KMS-11 (cell line): ENCODE measurements around the gene BAZ1B.

ENCODE experiments used
- H2AFZ ChIP-seq: fragments of 200-600 bp; sonication (generic); 2 replicates; pipeline ENCODE4 v1.6.1; 2016; ENCODE audit warnings: antibody characterized with exemption, mixed run types, low read depth
- H3K27ac ChIP-seq: fragments of 200-600 bp; sonication (generic); 2 replicates; pipeline ENCODE4 v1.6.1; 2016; ENCODE audit warnings: mild to moderate bottlenecking, mixed run types
- H3K27me3 ChIP-seq: fragments of 200-600 bp; sonication (generic); 2 replicates; pipeline ENCODE4 v1.6.1; 2017; ENCODE audit warnings: mild to moderate bottlenecking, low read depth, mixed run types, moderate library complexity; ENCODE audit not compliant: insufficient read depth
- H3K36me3 ChIP-seq: fragments of 200-600 bp; sonication (generic); 2 replicates; pipeline ENCODE4 v1.6.1; 2017; ENCODE audit warnings: mild to moderate bottlenecking, mixed run types; ENCODE audit not compliant: insufficient read depth
- H3K4me1 ChIP-seq: fragments of 200-600 bp; sonication (generic); 2 replicates; pipeline ENCODE4 v1.6.1; 2016; ENCODE audit warnings: mild to moderate bottlenecking, low read depth, mixed run types; ENCODE audit not compliant: poor library complexity, severe bottlenecking
- H3K4me2 ChIP-seq: fragments of 200-600 bp; sonication (generic); 2 replicates; pipeline ENCODE4 v1.7.0; 2016; ENCODE audit warnings: mild to moderate bottlenecking, mixed run types
- H3K4me3 ChIP-seq: fragments of 200-600 bp; sonication (generic); IDR thresholded peaks from 2 replicates; pipeline ENCODE4 v1.6.1; 2017; ENCODE audit warnings: low read depth, low read length, mixed read lengths; ENCODE audit not compliant: insufficient read depth
- H3K79me2 ChIP-seq: fragments of 200-600 bp; sonication (generic); 2 replicates; pipeline ENCODE4 v1.6.1; 2016; ENCODE audit warnings: low read depth, mixed run types; ENCODE audit not compliant: insufficient read depth
- H3K9ac ChIP-seq: fragments of 200-600 bp; sonication (generic); 2 replicates; pipeline ENCODE4 v1.6.1; 2016; ENCODE audit warnings: mild to moderate bottlenecking, mixed run types
- H4K20me1 ChIP-seq: fragments of 200-600 bp; sonication (generic); 2 replicates; pipeline ENCODE4 v1.6.1; 2016; ENCODE audit warnings: mild to moderate bottlenecking, mixed run types; ENCODE audit not compliant: insufficient read depth
- TF ChIP-seq, protein P1 (sequence below): fragments of 200-600 bp; sonication (generic); conservative IDR thresholded peaks from 2 replicates; pipeline ENCODE4 v1.6.1; 2017; ENCODE audit warnings: low read depth, mild to moderate bottlenecking, antibody characterized with exemption, low read length, moderate library complexity, mixed read lengths

Gene BAZ1B

DNA sequence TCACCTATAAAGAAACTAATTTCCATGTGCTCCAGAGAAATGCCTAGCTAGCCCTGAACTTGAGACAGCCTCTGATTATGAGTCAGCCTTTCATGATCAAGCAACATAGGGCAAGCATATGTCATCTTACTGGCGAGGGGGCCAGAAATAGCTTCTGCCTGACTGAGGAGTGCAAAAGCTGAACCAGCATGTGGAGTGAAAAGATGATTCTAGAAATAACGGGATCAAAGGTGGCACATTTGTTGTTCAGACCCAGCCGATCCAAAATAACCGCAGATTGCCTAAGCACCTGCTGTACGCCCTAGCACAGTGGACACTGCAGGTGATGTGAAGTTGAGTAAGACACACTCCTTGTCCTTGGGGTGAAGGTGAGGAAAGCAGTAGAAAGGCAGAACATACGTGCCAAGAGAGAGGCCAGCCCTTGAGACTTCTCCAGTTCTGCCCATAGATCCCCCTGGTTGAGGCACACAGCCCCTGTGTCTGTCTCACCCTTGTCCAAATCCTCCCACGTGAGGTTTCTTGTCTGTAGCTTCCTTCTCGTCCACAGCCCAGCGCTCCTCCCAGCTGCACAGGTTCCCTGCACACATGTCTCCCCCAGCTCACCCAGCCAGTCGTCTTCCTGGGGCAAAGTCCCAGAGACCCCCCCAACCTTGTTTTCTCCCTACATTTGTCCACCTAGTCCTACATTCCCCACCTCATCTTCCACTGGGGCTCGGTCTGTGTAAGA is 38.2 kb upstream of the BAZ1B start:
- Histone ChIP-seq H3K27ac (peak overlapping the region; percentile 72), H3K9ac (peak overlapping the region; percentile 53; the same call in 1 of the 2 replicates), H3K4me2 (peak overlapping the region; percentile 22), H2AFZ (peak overlapping the region; percentile 60), H3K27me3 (no peaks in the 10 kb centered on the region), H3K79me2 (peaks cover 17% of the 10 kb centered on the region), H3K36me3 (no peaks in the 10 kb centered on the region), H4K20me1 (no peaks in the 10 kb centered on the region), H3K4me1 (peaks cover 46% of the 10 kb centered on the region), H3K4me3 (no peak overlapping the region)
- TF ChIP-seq, protein P1, sequence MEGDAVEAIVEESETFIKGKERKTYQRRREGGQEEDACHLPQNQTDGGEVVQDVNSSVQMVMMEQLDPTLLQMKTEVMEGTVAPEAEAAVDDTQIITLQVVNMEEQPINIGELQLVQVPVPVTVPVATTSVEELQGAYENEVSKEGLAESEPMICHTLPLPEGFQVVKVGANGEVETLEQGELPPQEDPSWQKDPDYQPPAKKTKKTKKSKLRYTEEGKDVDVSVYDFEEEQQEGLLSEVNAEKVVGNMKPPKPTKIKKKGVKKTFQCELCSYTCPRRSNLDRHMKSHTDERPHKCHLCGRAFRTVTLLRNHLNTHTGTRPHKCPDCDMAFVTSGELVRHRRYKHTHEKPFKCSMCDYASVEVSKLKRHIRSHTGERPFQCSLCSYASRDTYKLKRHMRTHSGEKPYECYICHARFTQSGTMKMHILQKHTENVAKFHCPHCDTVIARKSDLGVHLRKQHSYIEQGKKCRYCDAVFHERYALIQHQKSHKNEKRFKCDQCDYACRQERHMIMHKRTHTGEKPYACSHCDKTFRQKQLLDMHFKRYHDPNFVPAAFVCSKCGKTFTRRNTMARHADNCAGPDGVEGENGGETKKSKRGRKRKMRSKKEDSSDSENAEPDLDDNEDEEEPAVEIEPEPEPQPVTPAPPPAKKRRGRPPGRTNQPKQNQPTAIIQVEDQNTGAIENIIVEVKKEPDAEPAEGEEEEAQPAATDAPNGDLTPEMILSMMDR: no peak

DNA sequence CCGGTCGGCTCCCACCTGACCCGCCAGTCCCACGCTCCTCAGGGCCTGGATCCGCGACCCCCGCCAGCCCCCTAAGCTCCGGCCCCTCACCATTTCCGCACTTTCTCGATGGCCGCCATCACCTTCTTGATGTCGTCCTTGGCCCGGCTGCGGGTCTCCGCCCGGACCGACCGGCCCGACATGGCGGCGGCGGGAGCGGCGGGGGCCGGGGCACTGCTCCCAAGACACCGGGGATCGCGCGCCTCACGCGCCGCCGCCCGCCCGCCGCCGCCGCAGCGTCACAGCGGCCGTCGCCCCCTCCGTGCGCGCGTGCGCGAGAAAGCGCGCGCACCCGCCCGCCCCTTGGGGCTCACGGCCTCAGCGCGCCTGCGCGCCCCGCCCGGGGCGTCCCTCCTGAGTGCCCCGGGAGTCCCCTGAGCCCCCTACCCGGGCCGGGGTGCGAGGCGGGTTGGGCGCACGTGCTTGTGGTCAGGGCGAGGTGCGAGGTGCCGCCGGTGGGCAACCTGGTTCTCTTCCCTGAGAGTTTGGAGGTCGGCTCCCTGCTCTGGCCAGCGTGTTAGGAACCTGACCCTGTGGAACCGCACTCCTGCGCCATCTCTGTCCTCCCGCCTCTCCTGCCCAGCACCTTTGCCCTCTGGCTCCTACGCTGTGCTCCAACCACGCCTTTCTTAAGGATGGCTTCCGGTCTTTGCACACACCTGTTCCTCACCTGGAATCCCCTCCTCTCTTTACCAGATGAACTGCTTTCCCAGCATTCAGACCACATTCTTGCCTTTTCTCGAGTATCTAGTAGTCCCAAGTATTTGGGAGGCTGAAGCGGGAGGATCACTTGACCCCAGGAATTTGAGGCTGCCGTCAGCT is 35.5 kb upstream of the BAZ1B start, which contains the start of gene BCL7B:
Gene BCL7B, minus strand, starts transcription at position 294 of the 861 bp plus-strand sequence. Its CDS starts 112 bp downstream, at position 182.
- H3K4me1 ChIP-seq: peaks cover 51% of the 10 kb centered on the region

DNA sequence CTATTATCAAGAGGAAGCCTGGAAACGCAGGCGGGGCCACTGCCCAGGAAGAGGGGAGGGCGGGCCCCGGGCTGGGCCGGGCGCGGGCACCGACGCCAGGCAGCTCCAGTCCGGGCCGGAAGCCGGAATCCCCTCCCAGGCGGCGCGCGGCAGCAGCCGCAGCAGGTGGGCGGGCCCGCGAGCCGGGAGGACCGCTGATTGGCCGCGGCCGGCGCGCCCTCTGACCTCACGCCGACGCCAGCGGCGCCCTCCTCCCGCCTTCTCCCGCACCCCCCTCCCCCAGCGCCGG is 35.0 kb upstream of the BAZ1B start:
- Histone ChIP-seq H2AFZ (peak overlapping the region; percentile 72; the same call in 1 of the 2 replicates), H3K27me3 (no peaks in the 10 kb centered on the region), H3K27ac (peak overlapping the region; percentile 94), H3K79me2 (peaks cover 49% of the 10 kb centered on the region), H4K20me1 (no peaks in the 10 kb centered on the region), H3K36me3 (peaks cover 4% of the 10 kb centered on the region; the same call in 1 of the 2 replicates), H3K9ac (peak overlapping the region; percentile 92), H3K4me1 (peaks cover 51% of the 10 kb centered on the region), H3K4me3 (no peak overlapping the region), H3K4me2 (peak overlapping the region; percentile 92)
- TF ChIP-seq, protein P1: no peak

More for the DNA sequence above, 35.5 kb upstream of the BAZ1B start, which contains the start of gene BCL7B:
- H3K4me3 ChIP-seq: no peak within 1 kb of the TSS
- TF ChIP-seq, protein P1: no peak
- peak within 1 kb of the TSS; percentile 92 for H3K9ac ChIP-seq
- H3K27ac ChIP-seq: peak within 1 kb of the TSS; percentile 94
- no peaks in the 10 kb centered on the region for H3K27me3 ChIP-seq
- peaks cover 43% of the 10 kb centered on the region for H3K79me2 ChIP-seq
- no peaks in the 10 kb centered on the region for H4K20me1 ChIP-seq
- no peaks in the 10 kb centered on the region for H3K36me3 ChIP-seq
- peak within 1 kb of the TSS; percentile 92 for H3K4me2 ChIP-seq
- H2AFZ ChIP-seq: peak within 1 kb of the TSS; percentile 72

DNA sequence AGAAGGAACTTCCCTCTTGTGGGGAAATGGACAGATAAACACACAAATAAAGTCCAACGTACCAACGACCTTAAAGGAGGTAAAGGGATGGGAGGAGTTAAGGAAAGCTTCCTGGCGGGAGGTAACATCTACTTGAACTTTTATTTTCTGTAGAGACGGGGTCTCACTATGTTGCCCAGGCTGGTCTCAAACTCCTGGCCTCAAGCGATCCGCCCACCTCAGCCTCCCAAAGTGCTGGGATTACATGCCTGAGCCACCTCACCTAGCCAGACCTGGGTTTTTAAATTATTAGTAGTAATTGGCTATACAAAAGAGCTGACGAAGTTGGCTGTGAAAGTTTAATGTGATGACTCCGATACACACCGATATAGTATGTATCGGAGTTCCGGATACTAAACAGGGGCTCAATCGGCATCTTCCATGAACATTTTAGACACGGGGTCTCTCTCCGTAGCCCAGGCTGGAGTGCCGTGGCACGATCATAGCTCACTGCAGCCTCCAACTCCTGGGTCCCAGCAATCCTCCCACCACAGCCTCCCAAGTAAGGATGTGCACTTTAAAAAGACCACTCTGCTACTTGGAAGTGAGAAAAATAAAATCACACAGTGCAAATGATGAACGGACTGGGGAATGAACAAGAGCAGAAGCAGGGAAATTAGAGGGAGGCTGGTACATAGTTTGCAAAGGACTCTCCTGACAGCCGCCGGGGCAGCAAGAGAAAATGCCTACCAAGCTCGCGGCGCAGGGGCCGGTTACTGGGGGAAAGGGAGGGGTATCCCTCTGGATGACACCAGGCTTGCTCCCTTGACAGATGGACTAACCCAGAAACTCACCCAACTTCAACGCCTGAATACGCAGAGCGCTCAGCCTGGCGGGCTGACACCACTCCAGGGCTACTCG is 34.4 kb upstream of the BAZ1B start:
- Histone ChIP-seq H3K27me3 (no peaks in the 10 kb centered on the region), H3K27ac (peak overlapping the region; percentile 94; the same call in 1 of the 2 replicates), H3K4me2 (peak overlapping the region; percentile 92), H3K4me3 (no peak overlapping the region), H4K20me1 (no peaks in the 10 kb centered on the region), H3K36me3 (peaks cover 5% of the 10 kb centered on the region; the same call in 1 of the 2 replicates), H3K4me1 (peaks cover 51% of the 10 kb centered on the region), H3K79me2 (peaks cover 53% of the 10 kb centered on the region), H2AFZ (no peak overlapping the region), H3K9ac (peak overlapping the region; percentile 26)
- TF ChIP-seq, protein P1: no peak
